Measurements from ENCODE around the gene MICAL3.

MICAL3 gene

DNA sequence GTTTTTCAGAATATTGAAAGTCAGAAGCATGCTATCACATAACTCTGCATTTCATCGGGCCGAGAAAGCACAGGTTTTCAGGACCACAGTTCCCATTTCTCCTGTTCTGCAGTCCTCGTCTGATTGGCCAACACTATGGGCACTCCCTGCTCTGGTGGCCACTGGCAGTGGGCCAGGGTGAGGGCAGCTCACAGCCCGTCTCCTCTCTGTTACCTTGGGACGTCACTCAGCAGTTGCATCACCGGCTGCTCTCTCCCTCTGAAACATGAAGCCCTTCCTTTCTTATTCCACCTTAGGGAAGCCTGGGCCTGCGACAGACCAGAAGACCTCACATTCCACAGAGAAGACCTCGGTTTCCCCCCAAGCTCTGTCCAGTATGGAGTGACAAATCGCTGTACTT, 11.4 kb upstream of the MICAL3 start:
- TF ChIP-seq, protein P1, sequence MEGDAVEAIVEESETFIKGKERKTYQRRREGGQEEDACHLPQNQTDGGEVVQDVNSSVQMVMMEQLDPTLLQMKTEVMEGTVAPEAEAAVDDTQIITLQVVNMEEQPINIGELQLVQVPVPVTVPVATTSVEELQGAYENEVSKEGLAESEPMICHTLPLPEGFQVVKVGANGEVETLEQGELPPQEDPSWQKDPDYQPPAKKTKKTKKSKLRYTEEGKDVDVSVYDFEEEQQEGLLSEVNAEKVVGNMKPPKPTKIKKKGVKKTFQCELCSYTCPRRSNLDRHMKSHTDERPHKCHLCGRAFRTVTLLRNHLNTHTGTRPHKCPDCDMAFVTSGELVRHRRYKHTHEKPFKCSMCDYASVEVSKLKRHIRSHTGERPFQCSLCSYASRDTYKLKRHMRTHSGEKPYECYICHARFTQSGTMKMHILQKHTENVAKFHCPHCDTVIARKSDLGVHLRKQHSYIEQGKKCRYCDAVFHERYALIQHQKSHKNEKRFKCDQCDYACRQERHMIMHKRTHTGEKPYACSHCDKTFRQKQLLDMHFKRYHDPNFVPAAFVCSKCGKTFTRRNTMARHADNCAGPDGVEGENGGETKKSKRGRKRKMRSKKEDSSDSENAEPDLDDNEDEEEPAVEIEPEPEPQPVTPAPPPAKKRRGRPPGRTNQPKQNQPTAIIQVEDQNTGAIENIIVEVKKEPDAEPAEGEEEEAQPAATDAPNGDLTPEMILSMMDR (conservative IDR thresholded peaks at IDR 0.05; ENCODE audit: low read depth, low read length): no peak

DNA sequence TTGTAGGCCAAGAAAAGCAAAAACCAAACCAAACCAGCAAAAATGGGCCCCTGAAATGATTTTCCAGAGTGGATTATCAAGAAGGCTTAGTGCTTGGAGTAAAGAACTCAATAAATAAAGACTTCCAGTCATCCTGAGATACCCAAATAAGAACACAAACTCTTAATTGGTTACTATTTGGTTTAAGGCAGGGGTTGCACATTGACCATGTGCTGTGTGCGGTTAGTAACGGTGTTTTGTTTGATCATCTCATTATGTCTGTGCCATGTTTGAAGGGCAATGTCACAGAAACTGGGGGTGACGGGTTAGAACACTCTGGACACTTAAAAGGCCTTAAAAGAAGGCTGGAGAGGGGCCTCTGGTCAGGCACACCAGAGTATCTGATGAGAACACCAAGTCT, 9.7 kb upstream of the MICAL3 start:
- DNase-seq (ENCODE audit: low read depth): no peak
- H3K4me3 ChIP-seq (ENCODE audit: low read length): no peak overlapping the region
- TF ChIP-seq, protein P1 (conservative IDR thresholded peaks at IDR 0.05; ENCODE audit: low read depth, low read length): no peak

More for the DNA sequence above, 11.4 kb upstream of the MICAL3 start:
- H3K4me3 ChIP-seq (ENCODE audit: low read length): no peak overlapping the region
- DNase-seq (ENCODE audit: low read depth): no peak

DNA sequence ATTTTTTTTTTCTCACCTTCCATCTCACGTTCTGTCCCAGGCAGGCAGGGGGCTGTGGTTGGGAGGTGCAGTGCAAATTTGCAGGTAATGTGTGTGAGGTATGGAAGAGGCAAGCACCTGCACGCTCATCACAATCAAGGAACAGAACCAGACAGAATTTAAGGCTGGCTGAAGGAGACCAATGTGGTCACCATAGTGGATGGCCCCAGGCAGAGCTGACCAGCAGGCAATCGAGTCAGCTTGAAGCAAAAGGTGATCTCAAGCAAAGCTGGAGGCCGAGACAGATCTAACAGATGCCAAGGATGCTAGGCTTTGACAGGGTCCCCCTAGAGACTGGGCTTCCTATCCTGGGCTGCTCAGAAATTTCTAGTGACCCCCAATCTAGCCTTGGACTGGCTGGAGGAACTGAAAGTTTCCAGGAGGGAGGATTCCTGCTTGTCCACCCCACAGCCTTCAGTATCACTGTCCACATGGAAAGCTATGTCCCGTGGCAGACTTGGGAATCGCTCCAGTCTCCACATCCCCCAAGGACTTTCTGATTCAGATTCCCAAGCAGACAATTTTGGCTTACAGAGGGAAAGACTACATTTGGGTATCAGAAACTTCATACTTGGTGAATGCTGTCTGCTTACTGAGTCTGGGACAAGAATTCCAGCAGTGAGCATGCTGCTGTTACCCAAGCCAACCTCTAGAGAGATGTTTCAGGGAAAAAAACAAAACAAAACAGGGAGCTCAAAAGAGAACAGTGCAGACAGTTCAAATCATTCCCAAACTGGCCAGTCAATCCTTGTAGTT, 9.0 kb upstream of the MICAL3 start:
- DNase-seq (ENCODE audit: low read depth): no peak
- H3K4me3 ChIP-seq (ENCODE audit: low read length): no peak overlapping the region
- TF ChIP-seq, protein P1 (conservative IDR thresholded peaks at IDR 0.05; ENCODE audit: low read depth, low read length): no peak

DNA sequence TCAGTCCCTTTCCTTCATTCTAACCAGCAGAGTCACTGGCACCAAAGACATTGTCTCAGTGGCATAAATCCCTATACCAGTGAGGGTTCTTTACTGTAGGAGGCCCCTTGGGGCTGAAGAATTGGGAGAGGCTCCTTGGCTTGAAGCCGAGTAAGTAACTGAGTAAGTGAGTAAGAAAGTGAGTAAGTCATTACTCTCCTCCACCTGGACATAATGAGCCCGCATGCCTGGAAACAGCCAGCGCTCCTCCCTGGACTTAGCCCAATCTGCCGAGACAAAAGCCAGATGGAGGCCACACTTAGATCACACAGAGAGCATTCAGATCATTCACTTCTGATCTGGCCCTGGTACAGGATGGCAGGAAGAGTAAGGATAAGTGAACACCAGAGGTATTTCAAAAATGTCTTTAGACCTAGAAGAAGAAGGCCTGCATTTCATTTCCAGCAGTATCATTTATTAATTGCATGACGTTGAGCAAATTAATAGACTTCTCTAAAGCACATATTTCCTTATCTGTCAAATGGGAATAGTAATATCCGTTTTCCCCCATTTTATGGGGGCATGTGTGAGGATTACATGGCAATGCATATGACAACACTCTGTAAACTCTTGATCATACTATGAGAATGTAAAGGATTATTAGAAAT, 8.2 kb upstream of the MICAL3 start:
- no peak for DNase-seq (ENCODE audit: low read depth)
- no peak overlapping the region for H3K4me3 ChIP-seq (ENCODE audit: low read length)
- TF ChIP-seq, protein P1 (conservative IDR thresholded peaks at IDR 0.05; ENCODE audit: low read depth, low read length): no peak

DNA sequence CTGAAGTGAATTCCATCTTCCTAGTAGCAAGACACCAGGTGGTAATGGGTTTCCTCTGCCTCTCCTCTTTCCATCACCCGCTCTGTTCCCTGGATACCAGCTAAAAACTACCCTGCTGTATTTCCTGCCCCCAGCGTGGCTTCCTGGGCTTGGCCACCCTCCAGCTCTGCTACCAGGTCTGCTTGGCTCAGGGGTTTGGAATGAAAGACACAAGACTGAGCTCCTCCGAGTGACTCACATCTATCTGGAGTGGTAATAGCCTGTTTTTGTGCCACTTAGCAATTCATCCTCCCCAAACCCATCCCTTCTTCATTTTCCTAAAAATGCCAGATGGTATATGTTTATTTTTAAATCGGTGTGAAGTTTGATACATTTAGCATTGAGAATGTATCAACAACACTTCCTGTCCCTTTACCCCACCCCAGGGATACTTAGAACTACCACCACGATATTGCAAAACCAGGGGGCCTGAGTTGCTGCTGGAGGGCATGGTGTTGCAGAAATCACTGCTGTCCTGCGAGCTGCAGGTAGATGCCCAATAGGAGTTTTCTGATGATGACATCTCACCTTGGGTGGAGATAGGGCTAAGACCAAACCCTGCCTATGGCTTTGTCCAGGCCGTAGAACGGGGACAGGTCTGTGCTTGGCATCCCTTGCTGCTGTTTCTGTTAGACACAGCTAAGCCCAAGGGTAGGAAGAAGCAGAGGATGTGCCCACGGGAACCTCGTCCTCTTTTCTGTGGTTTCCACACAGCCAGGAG, 7.5 kb upstream of the MICAL3 start:
- no peak overlapping the region for H3K4me3 ChIP-seq (ENCODE audit: low read length)
- TF ChIP-seq, protein P1 (conservative IDR thresholded peaks at IDR 0.05; ENCODE audit: low read depth, low read length): no peak
- peak; percentile 69 for DNase-seq (ENCODE audit: low read depth)

DNA sequence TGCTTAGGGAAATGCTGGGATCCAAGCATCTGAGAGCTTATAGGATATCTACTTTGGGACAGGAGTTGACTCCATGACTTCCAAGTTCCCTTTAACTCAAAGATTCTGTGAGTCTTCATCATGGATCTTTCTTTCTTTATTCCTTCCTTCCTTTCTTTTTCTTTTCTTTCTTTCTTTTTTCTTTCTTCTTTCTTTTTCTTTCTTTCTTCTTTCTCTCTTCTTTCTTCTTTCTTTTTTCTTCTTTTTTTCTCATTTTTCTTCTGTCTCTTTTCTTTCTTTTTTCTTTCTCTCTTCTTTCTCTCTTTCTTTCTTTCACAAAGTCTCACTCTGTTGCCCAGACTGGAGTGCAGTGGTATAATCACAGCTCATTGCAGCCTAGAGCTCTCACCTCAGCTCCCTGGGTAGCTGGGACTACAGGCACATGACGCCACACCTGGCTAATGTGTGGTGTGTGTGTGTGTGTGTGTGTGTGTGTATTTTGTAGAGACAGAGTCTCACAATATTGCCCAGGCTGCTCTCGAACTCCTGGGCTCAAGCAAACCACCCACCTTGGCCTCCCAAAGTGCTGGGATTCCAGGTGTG, 5.4 kb upstream of the MICAL3 start:
- no peak for DNase-seq (ENCODE audit: low read depth)
- TF ChIP-seq, protein P1 (conservative IDR thresholded peaks at IDR 0.05; ENCODE audit: low read depth, low read length): no peak
- no peak overlapping the region for H3K4me3 ChIP-seq (ENCODE audit: low read length)

Data from retinal pigment epithelial cell (primary cell).